HG03575 (cell line): ENCODE results near the gene INPP5B.

Experiments
- ATAC-seq: cut with Tn5 transposase; IDR thresholded peaks from one replicate; pipeline ENCODE4 v1.9.1; 2021; ENCODE audit not compliant: unreplicated experiment, insufficient number of reproducible peaks, low FRiP score; ENCODE audit errors: extremely low read depth

Gene INPP5B

DNA sequence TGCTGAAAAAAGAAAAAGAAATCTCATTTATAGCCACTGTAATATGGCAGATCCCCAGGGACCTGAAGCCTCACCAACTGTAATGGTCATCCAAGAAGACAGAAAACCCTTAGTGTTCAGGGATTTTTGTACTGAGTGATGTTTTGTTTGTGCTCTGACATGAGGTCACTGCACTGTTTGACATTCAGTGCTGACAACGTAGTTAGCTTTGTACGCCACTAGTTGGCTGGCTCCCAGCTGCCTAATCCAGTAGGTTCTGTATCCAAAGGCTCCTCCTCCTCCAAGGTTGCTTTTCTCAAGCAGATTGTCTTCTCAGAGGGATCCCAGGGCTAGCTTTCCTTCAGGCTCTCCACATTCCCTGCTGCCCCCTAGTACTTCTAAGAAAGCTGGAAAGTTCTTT lies 129.4 kb downstream of the INPP5B start:
- no peak for ATAC-seq

DNA sequence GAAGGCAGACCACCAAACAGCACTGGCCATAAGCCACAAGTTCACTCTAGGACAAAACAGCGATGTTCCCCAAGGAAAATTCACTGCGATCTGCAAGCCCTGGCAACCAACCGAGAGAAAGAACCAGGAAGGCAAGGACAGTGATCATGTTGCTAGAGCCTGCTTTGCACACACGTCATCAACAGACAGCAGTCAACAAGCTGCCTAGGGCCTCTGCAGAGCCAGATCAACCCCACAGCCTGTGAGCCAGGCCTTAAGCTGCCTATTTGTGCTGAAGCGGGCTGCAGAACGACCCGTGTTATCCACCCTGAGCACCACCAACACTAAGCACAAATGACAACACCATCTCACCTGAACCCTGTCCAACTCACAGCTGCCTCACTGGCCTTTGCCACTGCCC lies 132.6 kb downstream of the INPP5B start:
- no peak for ATAC-seq

DNA sequence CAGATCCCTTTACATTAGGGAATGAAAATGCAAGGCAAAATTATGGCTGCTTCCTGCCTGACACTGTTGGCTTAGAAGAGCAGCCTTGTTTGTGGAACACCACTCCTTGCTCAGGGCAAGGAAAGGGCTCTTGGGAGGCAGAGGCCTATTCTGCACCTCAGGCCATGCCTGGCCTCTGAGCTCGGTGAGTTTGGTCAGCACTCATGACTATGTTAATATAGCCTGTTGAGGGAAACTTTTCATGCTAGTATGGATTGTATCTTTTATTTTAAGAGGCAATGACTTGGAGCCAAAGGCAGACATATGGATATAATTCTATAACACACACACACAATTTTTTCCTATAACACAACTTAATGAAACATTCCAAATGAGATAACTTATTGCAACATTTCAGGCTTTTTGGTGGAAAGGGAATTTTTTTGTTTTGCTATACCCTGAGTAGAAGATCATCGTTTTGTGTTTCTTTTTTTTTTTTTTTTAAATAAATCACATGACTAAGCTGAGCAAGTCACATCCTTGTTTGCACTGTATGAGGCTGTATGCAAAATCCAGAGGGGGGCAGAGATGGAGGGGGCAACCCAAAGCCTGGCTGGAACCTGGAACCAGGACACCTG lies 133.2 kb downstream of the INPP5B start:
- ATAC-seq = no peak

DNA sequence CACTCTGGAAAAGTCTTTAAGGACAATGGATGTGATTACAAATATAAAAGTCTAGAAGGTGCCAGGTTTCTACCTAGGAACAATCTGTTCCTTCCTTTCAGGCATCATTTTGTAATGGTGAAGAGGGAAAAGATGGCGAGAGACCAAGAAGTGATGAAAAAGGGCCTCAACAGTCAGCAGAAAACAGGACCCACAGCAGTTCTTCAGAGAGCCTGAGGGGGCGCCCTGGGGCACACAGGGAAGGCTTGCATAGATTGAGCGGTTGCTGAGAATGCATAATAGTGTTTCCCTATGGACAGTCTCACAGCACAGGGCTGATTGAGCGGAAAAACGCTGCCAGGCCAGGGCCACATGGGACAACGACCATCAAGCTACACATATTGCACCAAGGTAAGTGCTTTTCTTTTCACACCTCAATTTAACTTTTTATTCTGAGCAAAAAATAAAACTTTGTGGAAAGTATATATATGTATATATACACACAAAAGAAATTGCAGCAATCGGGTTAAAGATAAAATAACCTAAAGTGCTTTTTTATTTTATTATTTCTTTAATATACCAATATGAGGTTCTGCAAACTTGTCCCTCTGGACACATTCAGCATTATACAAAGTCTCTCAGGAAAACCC lies 135.7 kb downstream of the INPP5B start:
- ATAC-seq = no peak
